Measurements from ENCODE around the gene NBEA.

GRCh38 chr13:35343417-35343816 lies 401.3 kb downstream of the NBEA start:
- TF ChIP-seq SUZ12 (IDR thresholded peaks at IDR 0.05; ENCODE audit: extremely low read depth, insufficient read depth, insufficient read length) (no peak), YY1 (IDR thresholded peaks at IDR 0.05; ENCODE audit: insufficient read depth, insufficient read length) (no peak), ZNF274 (IDR thresholded peaks at IDR 0.05; ENCODE audit: low read depth, low read length) (no peak)

Data from NT2/D1 (cell line).